GM21515 (cell line): ENCODE results near the gene SGMS1.
"Not testable (repeated sequence)": the region's sequence is repeated elsewhere in the genome, so short reads cannot be mapped to it uniquely, and the experiment has no call there.

ENCODE experiments used
- ATAC-seq: cut with Tn5 transposase; IDR thresholded peaks from one replicate; pipeline ENCODE4 v1.9.1; 2021; ENCODE audit not compliant: unreplicated experiment

The SGMS1 gene

GRCh38 chr10:50387007-50387731, 236.6 kb downstream of the SGMS1 start:
- ATAC-seq: no peak

- no peak for ATAC-seq
Measured at GRCh38 chr10:50385624-50386023, 238.1 kb downstream of the SGMS1 start.

GRCh38 chr10:50384898-50385297, 238.9 kb downstream of the SGMS1 start:
- ATAC-seq: no peak

- ATAC-seq: no peak
Measured at GRCh38 chr10:50384238-50384637, 239.5 kb downstream of the SGMS1 start.

- no peak for ATAC-seq
Measured at GRCh38 chr10:50382576-50383023, 241.2 kb downstream of the SGMS1 start.

- no peak for ATAC-seq
Measured at GRCh38 chr10:50381642-50382041, 242.1 kb downstream of the SGMS1 start.

GRCh38 chr10:50379616-50380015, 244.1 kb downstream of the SGMS1 start:
- ATAC-seq: no peak

GRCh38 chr10:50375745-50376144, 248.0 kb downstream of the SGMS1 start:
- no peak for ATAC-seq

GRCh38 chr10:50375051-50375452, 248.7 kb downstream of the SGMS1 start:
- no peak for ATAC-seq

- no peak for ATAC-seq
Measured at GRCh38 chr10:50373821-50374501, 249.8 kb downstream of the SGMS1 start.

- ATAC-seq: no peak
Measured at GRCh38 chr10:50369931-50370330, 253.8 kb downstream of the SGMS1 start.

GRCh38 chr10:50367732-50368131, 256.0 kb downstream of the SGMS1 start:
- no peak for ATAC-seq

GRCh38 chr10:50366421-50366820, 257.3 kb downstream of the SGMS1 start:
- ATAC-seq: not testable (repeated sequence)

- not testable (repeated sequence) for ATAC-seq
Measured at GRCh38 chr10:50364730-50365129, 259.0 kb downstream of the SGMS1 start.

GRCh38 chr10:50362547-50363125, 261.1 kb downstream of the SGMS1 start:
- ATAC-seq: peak; percentile 82

- ATAC-seq: no peak
Measured at GRCh38 chr10:50361946-50362345, 261.8 kb downstream of the SGMS1 start.

GRCh38 chr10:50360077-50360850, 263.5 kb downstream of the SGMS1 start:
- ATAC-seq: no peak

GRCh38 chr10:50358925-50359687, 264.6 kb downstream of the SGMS1 start:
- no peak for ATAC-seq

GRCh38 chr10:50358411-50358810, 265.3 kb downstream of the SGMS1 start:
- no peak for ATAC-seq

GRCh38 chr10:50356481-50356832, 267.3 kb downstream of the SGMS1 start:
- ATAC-seq: not testable (repeated sequence)
